Gastrocnemius medialis (tissue), 4 donors: ENCODE data around the gene HADHB.
A peak's percentile ranks its signal among the peaks of the same experiment; 100 is the strongest.

Experiments
- CTCF ChIP-seq, 5 experiments: fragments of 450-650 bp in 3 of 5; fragments of 200-600 bp in 2 of 5; sonication (generic) in 2 of 5; IDR thresholded peaks in 4 of 5; conservative IDR thresholded peaks in 1 of 5; 1 replicate in 4 of 5; 2 replicates in 1 of 5; pipeline ENCODE4 v1.5.1; 2016 to 2019; ENCODE audit warnings: antibody characterized with exemption in 5 of 5, mild to moderate bottlenecking in 3 of 5, moderate library complexity in 3 of 5
- POLR2A ChIP-seq, 2 donors: fragments of 450-650 bp; IDR thresholded peaks; one replicate each; pipeline ENCODE4 v1.6.1; 2017; ENCODE audit warnings: antibody characterized with exemption in 2 of 2, mild to moderate bottlenecking in 2 of 2, moderate library complexity in 2 of 2

- TF ChIP-seq CTCF (IDR thresholded peaks at IDR 0.05 in 4 of 5, conservative IDR thresholded peaks at IDR 0.05 in 1 of 5) (no peak), POLR2A (IDR thresholded peaks at IDR 0.05) (peak; percentile 69 to 77)
Observed at GRCh38 chr2:26246818-26247217, 2.1 kb downstream of the HADHB start.
